PC-3 (cell line): Measurements from ENCODE around the gene CAMTA1. TPM values are rescaled to one million over a fixed set of nuclear protein-coding genes. Genes with fewer than 3 reads are reported as not detected.

Source experiments
- ATAC-seq: fragments of 200-7000 bp; cut with Tn5 transposase; 2 replicates; pipeline ENCODE4 v1.9.1; 2020; ENCODE audit warnings: mild to moderate bottlenecking, moderate library complexity
- BruUV-seq: library from RNA; stranded (reverse); fragments of 400-500 nt; replicated peaks from 2 replicates; lab custom pipeline; 2021; lab: Mats Ljungman, UMichigan
- CTCF ChIA-PET: fragments of 300-600 bp; sonication (Branson Sonifier 250); formaldehyde crosslinking; loops from one replicate; lab custom pipeline; 2022; ENCODE audit warnings: antibody characterized with exemption; lab: Charles Lee
- POLR2A ChIA-PET: fragments of 300-600 bp; sonication (Branson Sonifier 250); formaldehyde crosslinking; loops from one replicate; lab custom pipeline; 2022; ENCODE audit warnings: antibody characterized with exemption; ENCODE audit not compliant: unreplicated experiment; lab: Charles Lee
- DNase-seq: peaks from one replicate; pipeline ENCODE4 v3.0.0-alpha.2; 2015
- H2AFZ ChIP-seq: fragments of 300-600 bp; sonication (generic); 2 replicates; pipeline ENCODE4 v1.6.0; 2016; ENCODE audit warnings: antibody characterized with exemption, low read length
- H3F3A ChIP-seq: fragments of 300-600 bp; sonication (generic); one replicate; pipeline ENCODE4 v1.6.0; 2017; ENCODE audit warnings: antibody characterized with exemption, low read length, control low read depth, mild to moderate bottlenecking; ENCODE audit not compliant: unreplicated experiment
- H3K27ac ChIP-seq: fragments of 300-600 bp; sonication (generic); 2 replicates; pipeline ENCODE4 v1.5.1; 2016; ENCODE audit warnings: mild to moderate bottlenecking, low read length
- H3K27me3 ChIP-seq: fragments of 300-600 bp; sonication (generic); 2 replicates; pipeline ENCODE4 v1.6.1; 2016; ENCODE audit warnings: low read length, mixed read lengths
- H3K36me3 ChIP-seq: fragments of 300-600 bp; sonication (generic); 2 replicates; pipeline ENCODE4 v1.6.1; 2016; ENCODE audit warnings: low read depth, mixed run types, low read length, mixed read lengths
- H3K4me1 ChIP-seq: fragments of 300-600 bp; sonication (generic); 2 replicates; pipeline ENCODE4 v1.5.1; 2016; ENCODE audit warnings: low read length; ENCODE audit not compliant: insufficient read depth
- H3K4me2 ChIP-seq: fragments of 300-600 bp; sonication (generic); 2 replicates; pipeline ENCODE4 v1.6.0; 2016; ENCODE audit warnings: low read length
- H3K4me3 ChIP-seq: fragments of 300-600 bp; sonication (generic); 2 replicates; pipeline ENCODE4 v1.5.1; 2016; ENCODE audit warnings: mild to moderate bottlenecking, low read length, mixed read lengths
- H3K79me2 ChIP-seq: fragments of 300-600 bp; sonication (generic); 2 replicates; pipeline ENCODE4 v1.6.1; 2017; ENCODE audit warnings: low read length, mixed read lengths
- H3K9ac ChIP-seq: fragments of 300-600 bp; sonication (generic); 2 replicates; pipeline ENCODE4 v1.6.0; 2016; ENCODE audit warnings: mild to moderate bottlenecking, low read length
- H3K9me2 ChIP-seq: fragments of 300-600 bp; sonication (generic); replicated peaks from 2 replicates; pipeline ENCODE4 v1.6.1; 2016; ENCODE audit warnings: mixed run types, low read length, mixed read lengths
- H3K9me3 ChIP-seq: fragments of 300-600 bp; sonication (generic); 2 replicates; pipeline ENCODE4 v1.6.1; 2016; ENCODE audit warnings: low read length, mixed read lengths
- H4K20me1 ChIP-seq: fragments of 300-600 bp; sonication (generic); 2 replicates; pipeline ENCODE4 v1.6.1; 2016; ENCODE audit warnings: low read length, mixed read lengths
- CTCF ChIP-seq: fragments of 300-600 bp; sonication (generic); conservative IDR thresholded peaks from 2 replicates; pipeline ENCODE4 v1.5.1; 2017; ENCODE audit warnings: antibody characterized with exemption, low read depth, mild to moderate bottlenecking, low read length
- EZH2 ChIP-seq: fragments of 300-600 bp; sonication (generic); IDR thresholded peaks from one replicate; pipeline ENCODE4 v1.6.1; 2017; ENCODE audit warnings: antibody characterized with exemption, mild to moderate bottlenecking, low read length; ENCODE audit not compliant: unreplicated experiment
- EZH2phosphoT487 ChIP-seq: fragments of 300-600 bp; sonication (generic); IDR thresholded peaks from 2 replicates; pipeline ENCODE4 v1.6.1; 2018; ENCODE audit warnings: mild to moderate bottlenecking, antibody characterized with exemption, low read length, borderline replicate concordance
- intact Hi-C: fragments of 100-400 bp; cut with micrococcal nuclease; formaldehyde crosslinking; loops from 2 replicates; pipeline ENCODE4 v1.9.0; 2023
- total RNA-seq: library from RNA; depleted of rRNA; stranded (reverse); fragments of >200 nt; gene quantifications from 2 replicates; pipeline ENCODE4 v1.2.3, GENCODE V29; 2014

The CAMTA1 gene
- total RNA-seq, 1 experiment from 2014 or later: 40.8 TPM

DNA sequence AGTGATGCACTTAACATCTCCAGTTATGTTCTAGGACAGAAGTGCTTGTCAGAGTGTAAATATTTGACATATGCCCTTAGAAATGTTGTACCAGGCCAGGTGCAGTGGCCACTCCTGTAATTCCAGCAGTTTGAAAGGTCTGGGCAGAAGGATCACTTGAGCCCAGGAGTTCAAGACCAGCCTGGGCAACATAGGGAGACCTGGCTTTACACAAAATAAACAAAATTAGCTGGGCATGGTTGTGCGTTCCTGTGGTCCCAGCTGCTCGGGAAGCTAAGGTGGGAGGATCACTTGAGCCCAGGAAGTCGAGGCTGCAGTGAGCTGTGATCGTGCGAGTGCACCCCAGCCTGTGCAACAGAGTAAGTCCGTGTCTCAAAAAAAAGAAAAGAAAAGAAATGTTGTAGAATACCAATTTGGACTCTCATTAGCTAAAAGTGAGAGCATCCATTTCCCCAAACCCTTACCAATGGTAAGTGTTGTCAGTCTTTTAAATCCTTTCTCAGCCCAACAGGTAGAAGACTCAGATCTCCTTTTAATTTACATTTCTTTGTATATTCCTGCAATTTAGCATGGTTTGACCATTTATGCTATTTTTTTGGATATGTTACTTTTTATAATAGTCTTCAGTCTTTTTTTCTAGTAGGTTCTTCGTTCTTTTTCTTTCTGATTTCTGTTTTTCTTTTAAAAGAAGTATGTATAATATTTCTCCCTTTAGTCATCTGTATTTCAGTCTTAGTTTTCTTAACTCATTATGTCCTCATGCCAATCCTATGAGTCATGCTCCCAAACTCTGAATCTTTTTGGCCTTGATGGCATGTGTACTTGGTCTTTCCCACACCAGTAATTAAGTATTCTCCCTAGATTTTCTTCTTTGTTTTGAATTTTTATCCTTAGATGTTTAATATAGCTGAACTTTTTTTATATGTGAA, 74.4 kb downstream of the CAMTA1 start:
- Histone ChIP-seq H3K79me2 (0 out of 2 replicates have a peak, but pooled peaks cover 5% of the 10 kb centered on the region), H3K27ac (peak overlapping the region; percentile 42), H3K27me3 (no peaks in the 10 kb centered on the region), H3K4me1 (peaks cover 6% of the 10 kb centered on the region; the same call in 1 of the 2 replicates), H3K36me3 (no peaks in the 10 kb centered on the region), H3K9me3 (no peaks in the 10 kb centered on the region), H2AFZ (no peak overlapping the region), H3K9ac (no peak overlapping the region), H3K4me2 (peak overlapping the region; percentile 29; the same call in 1 of the 2 replicates), H3F3A (no peaks in the 10 kb centered on the region), H3K9me2 (no peaks in the 10 kb centered on the region), H3K4me3 (no peak overlapping the region), H4K20me1 (no peaks in the 10 kb centered on the region)
- POLR2A ChIA-PET: no interaction called here
- TSS peak; percentile 21 for BruUV-seq
- intact Hi-C loops: no loop called here
- peak; percentile 64 for ATAC-seq
- peak; percentile 71 for DNase-seq
- CTCF ChIA-PET: no interaction called here
- TF ChIP-seq EZH2: no peak
- no peak for TF ChIP-seq EZH2phosphoT487
- no peak for TF ChIP-seq CTCF

DNA sequence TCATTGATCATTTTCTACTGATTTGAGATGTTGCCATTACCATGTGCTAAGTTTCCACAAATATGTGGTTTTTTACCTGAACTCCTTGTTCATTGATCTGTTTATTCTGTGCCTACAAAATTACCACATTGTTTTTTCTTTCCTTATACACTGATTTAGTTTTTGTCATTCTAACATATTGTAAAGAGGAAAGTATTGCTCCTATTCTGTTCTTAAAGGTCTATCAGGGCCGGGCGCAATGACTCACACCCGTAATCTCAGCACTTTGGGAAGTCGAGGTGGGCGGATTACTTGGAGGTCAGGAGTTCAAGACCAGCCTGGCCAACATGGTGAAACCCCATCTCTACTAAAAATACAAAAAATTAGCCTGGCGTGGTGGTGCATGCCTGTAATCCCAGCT, 75.1 kb downstream of the CAMTA1 start:
- no peaks in the 10 kb centered on the region for H3K9me3 ChIP-seq
- no TSS peak for BruUV-seq
- ChIA-PET CTCF (no interaction called here), POLR2A (no interaction called here)
- H3F3A ChIP-seq: no peaks in the 10 kb centered on the region
- no peaks in the 10 kb centered on the region for H3K27me3 ChIP-seq
- no peaks in the 10 kb centered on the region for H3K36me3 ChIP-seq
- H3K79me2 ChIP-seq: 0 out of 2 replicates have a peak, but pooled peaks cover 5% of the 10 kb centered on the region
- TF ChIP-seq EZH2: no peak
- no peak for TF ChIP-seq CTCF
- TF ChIP-seq EZH2phosphoT487: no peak
- DNase-seq (no peak), ATAC-seq (no peak)
- H3K4me1 ChIP-seq: peaks cover 6% of the 10 kb centered on the region; the same call in 1 of the 2 replicates
- no peak overlapping the region for H3K4me2 ChIP-seq
- H3K9me2 ChIP-seq: no peaks in the 10 kb centered on the region
- H2AFZ ChIP-seq: no peak overlapping the region
- no peak overlapping the region for H3K4me3 ChIP-seq
- no peak overlapping the region for H3K9ac ChIP-seq
- peak overlapping the region; percentile 42 for H3K27ac ChIP-seq
- intact Hi-C loops: no loop called here
- no peaks in the 10 kb centered on the region for H4K20me1 ChIP-seq
